Peyer's patch (tissue), 4 donors: ENCODE data around the gene RFLNA. TPM values are rescaled to one million over a fixed set of nuclear protein-coding genes. Genes with fewer than 3 reads are reported as not detected.

Experiments
- DNase-seq, 3 donors: peaks; one replicate each; pipeline ENCODE4 v3.0.0-alpha.2; 2017 to 2019
- H3K27ac ChIP-seq, 4 donors: fragments of 200-600 bp; sonication (generic); one replicate each; pipeline ENCODE4 v1.5.1; 2016 to 2019
- H3K27me3 ChIP-seq, 2 donors: fragments of 200-600 bp; sonication (generic); one replicate each; pipeline ENCODE4 v1.5.1; 2019
- H3K36me3 ChIP-seq, 3 donors: fragments of 200-600 bp; sonication (generic); one replicate each; pipeline ENCODE4 v1.5.1; 2016 to 2019
- H3K4me1 ChIP-seq, 4 donors: fragments of 200-600 bp; sonication (generic); one replicate each; pipeline ENCODE4 v1.5.1; 2016 to 2019
- H3K4me3 ChIP-seq, 4 donors: fragments of 200-600 bp; sonication (generic); 1 replicate in 3 of 4; 2 replicates in 1 of 4; pipeline ENCODE4 v1.5.1; 2016 to 2019; ENCODE audit warnings: mild to moderate bottlenecking in 1 of 4
- H3K9me3 ChIP-seq, 4 donors: fragments of 200-600 bp; sonication (generic); one replicate each; pipeline ENCODE4 v1.5.1; 2016 to 2019; ENCODE audit warnings: mild to moderate bottlenecking in 1 of 4
- CTCF ChIP-seq, 6 experiments: fragments of 450-650 bp in 4 of 6; fragments of 200-600 bp in 2 of 6; sonication (generic) in 1 of 6; IDR thresholded peaks; one replicate each; pipeline ENCODE4 v1.5.1; 2017 to 2019; ENCODE audit warnings: antibody characterized with exemption in 6 of 6, mild to moderate bottlenecking in 3 of 6, moderate library complexity in 1 of 6
- POLR2A ChIP-seq, 2 donors: fragments of 450-650 bp; IDR thresholded peaks; one replicate each; pipeline ENCODE4 v1.5.1; 2017; ENCODE audit warnings: antibody characterized with exemption in 2 of 2, mild to moderate bottlenecking in 2 of 2, moderate library complexity in 2 of 2
- total RNA-seq, 4 donors: library from RNA; depleted of rRNA; stranded (reverse); fragments of >200 nt; gene quantifications; one replicate each; pipeline ENCODE4 v1.1.0, GENCODE V29; 2016

Gene RFLNA
- total RNA-seq, 4 donors from 2014 or later: 8.3 to 25.7 (median 21.1) TPM

DNA sequence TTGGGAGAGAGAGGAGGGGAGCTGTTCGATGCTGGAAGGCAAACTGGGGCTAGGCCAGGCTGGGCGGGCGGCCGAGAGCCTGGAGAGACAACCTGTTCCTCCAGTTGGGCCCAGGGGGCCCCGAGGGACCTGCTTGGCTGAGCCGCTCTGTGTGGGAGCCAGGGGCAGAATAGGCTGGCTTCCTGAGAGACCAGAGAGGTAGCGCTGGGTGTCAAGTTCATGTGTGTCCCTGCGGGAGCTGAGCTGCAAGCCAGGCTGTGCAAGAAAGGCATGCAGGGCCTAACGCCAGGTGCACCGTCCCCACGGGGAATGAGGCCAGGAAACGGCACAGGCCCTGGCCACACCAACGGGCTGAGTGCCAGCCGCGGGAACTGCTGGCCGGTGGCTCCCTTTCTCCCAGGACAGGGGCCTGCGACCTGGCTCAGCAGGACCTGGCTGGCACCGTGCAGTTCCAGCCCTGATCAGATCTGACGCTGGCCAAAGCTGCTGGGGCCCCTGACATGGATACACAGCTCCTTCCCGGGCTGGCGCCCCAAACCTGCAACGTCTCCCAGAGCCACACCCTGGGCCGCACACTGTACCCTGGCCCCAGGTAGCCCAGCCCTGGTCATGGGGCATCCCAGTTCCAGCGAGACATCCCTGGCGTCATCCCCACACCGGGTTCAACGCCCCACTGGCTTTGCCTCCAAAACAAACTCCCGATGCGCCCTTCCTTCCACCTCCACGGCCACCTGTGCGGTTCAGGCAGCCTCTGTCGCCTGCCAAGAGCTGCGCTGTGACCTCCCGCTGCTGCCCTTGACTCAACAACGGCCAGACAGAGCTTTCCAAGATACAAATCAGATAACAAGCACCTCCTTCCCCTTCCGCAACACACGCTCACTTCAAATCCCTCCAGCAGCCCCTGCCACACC lies 65.0 kb downstream of the RFLNA start:
- no peak overlapping the region for H3K4me3 ChIP-seq
- H3K36me3 ChIP-seq: peaks cover 0 to 59% (median 0%) of the 10 kb centered on the region in 3 donors
- H3K9me3 ChIP-seq: no peaks in the 10 kb centered on the region
- no peaks in the 10 kb centered on the region for H3K27me3 ChIP-seq
- H3K27ac ChIP-seq: peak overlapping the region; percentile 42 to 91 (median 71)
- TF ChIP-seq CTCF (IDR thresholded peaks at IDR 0.05) (peak in 1 of 6 experiments; percentile 5), POLR2A (IDR thresholded peaks at IDR 0.05) (no peak)
- DNase-seq: peak in 2 of 3 donors; percentile 90
- peaks cover 0 to 34% (median 13%) of the 10 kb centered on the region in 4 donors for H3K4me1 ChIP-seq

- Histone ChIP-seq H3K36me3 (peaks cover 0 to 56% (median 0%) of the 10 kb centered on the region in 3 donors), H3K27ac (peak overlapping the region; percentile 10 to 91 (median 71))
These were observed 66.4 kb downstream of the RFLNA start for GRCh38 chr12:124361074-124361970.

DNA sequence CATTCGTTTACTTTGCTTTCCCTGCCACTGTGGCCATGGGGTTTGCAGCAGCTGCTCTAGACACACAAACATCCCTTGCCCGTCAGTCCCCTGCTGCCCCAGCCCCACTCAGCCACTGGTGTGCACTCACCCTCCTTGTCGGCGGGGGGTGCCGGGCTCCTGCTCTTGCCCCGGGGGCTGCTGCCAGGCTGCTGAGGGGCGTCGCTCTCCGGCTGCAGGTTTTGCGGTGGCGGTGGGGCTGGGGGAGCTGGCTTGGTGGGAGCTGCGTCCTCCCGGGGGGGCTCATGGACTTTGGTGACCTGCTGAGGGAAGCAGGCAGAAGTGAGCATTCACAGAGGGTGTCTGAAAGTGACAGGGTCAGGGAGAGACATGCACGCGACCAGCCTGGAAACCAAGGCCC lies 67.1 kb downstream of the RFLNA start:
- TF ChIP-seq POLR2A (IDR thresholded peaks at IDR 0.05): no peak
- TF ChIP-seq CTCF (IDR thresholded peaks at IDR 0.05): no peak
- Histone ChIP-seq H3K27me3 (no peaks in the 10 kb centered on the region), H3K4me1 (peaks cover 0 to 34% (median 13%) of the 10 kb centered on the region in 4 donors), H3K9me3 (no peaks in the 10 kb centered on the region), H3K36me3 (peaks cover 0 to 49% (median 0%) of the 10 kb centered on the region in 3 donors), H3K4me3 (no peak overlapping the region), H3K27ac (peak overlapping the region in 3 of 4 donors; percentile 69 to 91 (median 73))
- DNase-seq: no peak

More at GRCh38 chr12:124361074-124361970, 66.4 kb downstream of the RFLNA start:
- H3K27me3 ChIP-seq: no peaks in the 10 kb centered on the region
- TF ChIP-seq CTCF (IDR thresholded peaks at IDR 0.05) (no peak), POLR2A (IDR thresholded peaks at IDR 0.05) (no peak)
- peak in 2 of 3 donors; percentile 81 to 85 for DNase-seq
- H3K4me3 ChIP-seq: no peak overlapping the region
- H3K4me1 ChIP-seq: peaks cover 0 to 34% (median 13%) of the 10 kb centered on the region in 4 donors
- no peaks in the 10 kb centered on the region for H3K9me3 ChIP-seq

GRCh38 chr12:124363353-124363965 lies 68.6 kb downstream of the RFLNA start:
- H3K27ac ChIP-seq: no peak overlapping the region
- H3K4me1 ChIP-seq: peaks cover 0 to 44% (median 17%) of the 10 kb centered on the region in 4 donors
- no peaks in the 10 kb centered on the region for H3K27me3 ChIP-seq
- TF ChIP-seq CTCF (IDR thresholded peaks at IDR 0.05): no peak
- no peak for TF ChIP-seq POLR2A (IDR thresholded peaks at IDR 0.05)
- no peak for DNase-seq
- H3K4me3 ChIP-seq: no peak overlapping the region
- H3K36me3 ChIP-seq: peaks cover 0 to 35% (median 0%) of the 10 kb centered on the region in 3 donors
- H3K9me3 ChIP-seq: no peaks in the 10 kb centered on the region

DNA sequence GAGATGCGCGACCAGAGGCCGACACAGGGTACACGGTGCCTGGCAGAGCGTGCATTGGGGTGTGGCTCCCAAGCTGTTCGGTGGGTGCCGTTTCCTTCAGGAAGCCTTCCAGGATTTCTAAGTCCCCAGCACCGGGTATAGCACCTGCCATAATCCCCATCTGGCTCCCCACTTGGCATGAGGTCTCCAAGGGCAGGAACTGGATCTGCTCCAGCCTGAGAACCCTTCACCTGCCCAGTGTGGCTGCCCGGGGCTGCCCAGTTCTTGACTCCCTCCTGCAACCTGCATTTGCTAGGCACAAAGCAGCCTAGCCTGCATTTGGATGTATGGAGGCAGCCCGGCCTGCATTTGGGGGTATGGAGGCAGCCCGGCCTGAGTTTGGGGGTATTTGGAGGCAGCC lies 69.7 kb downstream of the RFLNA start:
- H3K4me1 ChIP-seq: peaks cover 0 to 44% (median 17%) of the 10 kb centered on the region in 4 donors
- TF ChIP-seq POLR2A (IDR thresholded peaks at IDR 0.05) (no peak), CTCF (IDR thresholded peaks at IDR 0.05) (no peak)
- H3K27ac ChIP-seq: no peak overlapping the region
- no peaks in the 10 kb centered on the region for H3K27me3 ChIP-seq
- no peaks in the 10 kb centered on the region for H3K9me3 ChIP-seq
- no peak for DNase-seq
- peaks cover 0 to 29% (median 0%) of the 10 kb centered on the region in 3 donors for H3K36me3 ChIP-seq
- H3K4me3 ChIP-seq: no peak overlapping the region
